Fibroblast of skin of right quadriceps (primary cell): Measurements from ENCODE around the gene ANTXRL.
"Not testable (repeated sequence)": the region's sequence is repeated elsewhere in the genome, so short reads cannot be mapped to it uniquely, and the experiment has no call there.

Experiments
- DNase-seq: peaks from one replicate; pipeline ENCODE4 v3.0.0-alpha.2; 2013

Gene ANTXRL

DNA sequence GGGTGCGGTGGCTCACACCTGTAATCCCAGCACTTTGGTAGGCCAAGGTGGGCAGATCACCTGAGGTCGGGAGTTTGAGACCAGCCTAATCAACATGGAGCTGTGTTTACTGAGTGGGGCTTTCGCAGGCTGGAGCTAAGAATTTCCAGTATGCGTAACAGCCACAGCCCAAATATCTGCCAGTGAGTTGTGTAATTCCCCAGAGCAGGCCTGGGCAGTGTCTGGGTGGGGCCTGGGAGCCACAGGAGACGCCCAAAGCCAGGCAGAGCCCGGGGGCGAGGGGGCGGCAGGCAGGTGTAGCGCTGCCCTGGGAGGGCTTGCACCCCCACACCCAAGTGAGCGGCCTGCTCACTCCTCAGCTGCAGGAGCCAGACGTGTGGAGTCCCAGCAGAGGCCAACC lies 88.6 kb downstream of the ANTXRL start, which contains the start of gene ANXA8L1:
TSS of gene ANXA8L1 (plus strand) at position 371 of the 400 bp plus-strand sequence. CDS start 76 bp downstream, outside the sequence.
- not testable (repeated sequence) for DNase-seq

DNA sequence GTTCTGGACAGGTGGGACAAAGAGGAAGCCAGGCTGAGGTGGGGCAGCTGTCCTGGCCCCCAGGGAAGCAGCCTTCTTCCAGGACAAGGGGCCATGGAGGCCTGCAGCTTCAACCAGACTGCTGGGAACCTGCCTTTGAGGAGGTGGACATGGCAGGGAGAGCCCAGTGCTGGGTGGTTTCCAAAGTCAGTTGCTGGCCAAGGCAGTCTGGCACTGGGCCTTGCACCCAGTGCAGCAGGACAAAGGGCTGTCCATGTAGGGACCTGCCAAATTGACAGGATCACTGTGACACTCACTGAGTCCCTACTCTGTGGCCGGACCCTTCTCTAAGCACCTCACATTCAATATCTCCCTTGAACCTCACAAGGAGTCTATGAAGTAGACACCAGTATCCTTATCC lies 90.2 kb downstream of the ANTXRL start:
- not testable (repeated sequence) for DNase-seq

DNA sequence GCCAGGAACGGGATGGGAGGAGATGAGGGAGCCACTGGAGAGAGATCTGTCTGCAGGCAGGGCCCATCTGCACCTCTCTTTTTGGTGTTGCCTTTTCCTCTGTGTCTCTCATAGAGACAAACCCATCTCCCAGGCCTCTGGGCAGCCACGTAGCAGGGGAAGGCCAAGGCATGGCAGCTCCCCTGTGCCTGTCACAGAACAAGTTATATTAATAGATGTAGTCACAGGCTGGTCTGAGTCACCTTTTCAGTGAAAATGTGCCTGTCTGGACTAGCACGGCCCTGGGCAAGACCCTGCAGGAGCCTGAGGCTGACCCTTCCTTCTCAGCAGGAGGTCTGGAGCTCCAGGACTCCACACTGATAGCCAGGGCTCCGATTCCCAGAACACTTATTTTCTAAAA lies 90.9 kb downstream of the ANTXRL start:
- DNase-seq = not testable (repeated sequence)

DNA sequence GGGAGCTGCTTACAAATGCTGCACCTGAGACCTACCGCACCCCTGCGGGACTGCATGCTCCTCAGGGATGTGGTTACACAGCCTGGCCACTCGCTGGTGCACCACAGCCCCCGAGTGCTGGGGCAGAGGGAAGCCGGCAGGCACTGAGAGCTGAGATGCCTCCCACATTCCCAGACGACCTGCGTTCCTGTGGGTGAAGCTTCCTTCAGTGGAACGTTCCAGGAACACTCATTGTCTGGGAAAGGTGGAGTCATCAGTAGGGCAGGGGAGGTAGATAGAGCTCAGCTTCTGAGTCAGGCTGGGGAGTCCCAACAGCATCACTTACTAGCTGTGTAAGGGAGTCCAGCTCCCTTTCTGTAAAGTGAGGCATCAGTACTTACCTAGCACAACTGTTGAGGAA lies 91.3 kb downstream of the ANTXRL start:
- DNase-seq = not testable (repeated sequence)

DNA sequence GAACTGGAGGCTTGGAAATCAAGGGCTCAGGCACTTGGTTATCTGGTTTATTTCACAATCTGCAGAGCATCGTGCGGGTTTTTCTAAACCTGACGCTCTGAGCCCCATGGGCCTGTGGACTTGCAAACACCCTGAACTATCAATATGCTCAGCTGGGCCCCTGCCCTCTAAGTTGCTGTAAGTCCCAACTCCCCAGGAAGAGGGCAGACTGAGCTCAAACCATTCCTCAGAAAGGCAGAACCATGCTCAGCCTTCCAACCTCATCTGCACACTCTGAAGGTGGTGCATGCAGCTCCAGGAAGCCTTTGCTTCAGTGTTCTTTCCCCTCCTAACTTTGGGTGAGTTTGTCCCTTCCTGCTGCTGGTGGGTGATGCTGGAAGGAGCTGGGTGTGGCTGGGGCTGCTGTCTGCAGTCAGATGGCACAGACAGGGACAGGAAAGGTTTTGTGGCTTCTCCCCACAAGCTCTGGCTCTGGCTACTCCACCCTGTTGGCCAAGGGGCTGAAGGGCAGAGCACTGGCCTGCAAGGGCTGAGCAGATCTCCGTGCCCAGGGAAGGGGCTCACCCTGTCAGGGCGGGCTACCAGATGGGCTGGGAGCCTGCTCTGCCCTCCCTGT lies 92.5 kb downstream of the ANTXRL start:
- DNase-seq = not testable (repeated sequence)
